MM.1S (cell line): ENCODE measurements around the gene LIFR.
A peak's percentile ranks its signal among the peaks of the same experiment; 100 is the strongest.

Experiments used
- DNase-seq: peaks from one replicate; pipeline ENCODE4 v3.0.0-alpha.2; 2015
- H2AFZ ChIP-seq: fragments of 300-600 bp; sonication (generic); 2 replicates; pipeline ENCODE4 v1.6.0; 2016; ENCODE audit warnings: antibody characterized with exemption, low read length
- H3F3A ChIP-seq: fragments of 300-600 bp; sonication (generic); 2 replicates; pipeline ENCODE4 v1.6.1; 2016; ENCODE audit warnings: mild to moderate bottlenecking, antibody characterized with exemption, low read length, moderate library complexity, mixed read lengths; ENCODE audit not compliant: insufficient read depth
- H3K27ac ChIP-seq: fragments of 300-600 bp; sonication (generic); 2 replicates; pipeline ENCODE4 v1.5.1; 2016; ENCODE audit warnings: mild to moderate bottlenecking, low read length
- H3K27me3 ChIP-seq: fragments of 300-600 bp; sonication (generic); replicated peaks from 2 replicates; pipeline ENCODE4 v1.6.0; 2016; ENCODE audit warnings: low read length; ENCODE audit not compliant: insufficient read depth
- H3K36me3 ChIP-seq: fragments of 300-600 bp; sonication (generic); replicated peaks from 2 replicates; pipeline ENCODE4 v1.6.1; 2016; ENCODE audit warnings: mild to moderate bottlenecking, low read length, mixed read lengths; ENCODE audit not compliant: insufficient read depth
- H3K4me1 ChIP-seq: fragments of 300-600 bp; sonication (generic); 2 replicates; pipeline ENCODE4 v1.6.1; 2016; ENCODE audit warnings: low read length, mixed read lengths
- H3K4me2 ChIP-seq: fragments of 300-600 bp; sonication (generic); 2 replicates; pipeline ENCODE4 v1.6.0; 2016; ENCODE audit warnings: low read depth, low read length
- H3K4me3 ChIP-seq: fragments of 300-600 bp; sonication (generic); 2 replicates; pipeline ENCODE4 v1.5.1; 2016; ENCODE audit warnings: low read length, mixed read lengths
- H3K79me2 ChIP-seq: fragments of 300-600 bp; sonication (generic); 2 replicates; pipeline ENCODE4 v1.6.1; 2016; ENCODE audit warnings: mixed run types, low read length, mixed read lengths
- H3K9ac ChIP-seq: fragments of 300-600 bp; sonication (generic); 2 replicates; pipeline ENCODE4 v1.6.1; 2016; ENCODE audit warnings: low read length, mixed read lengths
- H3K9me2 ChIP-seq: fragments of 300-600 bp; sonication (generic); replicated peaks from 2 replicates; pipeline ENCODE4 v1.6.1; 2016; ENCODE audit warnings: mild to moderate bottlenecking, low read length, mixed read lengths; ENCODE audit not compliant: insufficient read depth
- H3K9me3 ChIP-seq: fragments of 300-600 bp; sonication (generic); replicated peaks from 2 replicates; pipeline ENCODE4 v1.6.1; 2016; ENCODE audit warnings: mild to moderate bottlenecking, low read length, mixed read lengths; ENCODE audit not compliant: insufficient read depth
- H4K20me1 ChIP-seq: fragments of 300-600 bp; sonication (generic); 2 replicates; pipeline ENCODE4 v1.6.1; 2016; ENCODE audit warnings: mild to moderate bottlenecking, low read length, moderate library complexity, mixed read lengths; ENCODE audit not compliant: insufficient read depth
- EZH2 ChIP-seq: fragments of 300-600 bp; sonication (generic); optimal IDR thresholded peaks from 2 replicates; pipeline ENCODE3; 2017; ENCODE audit warnings: low read depth, mild to moderate bottlenecking, antibody characterized with exemption, low read length, mixed read lengths
- EZH2phosphoT487 ChIP-seq: fragments of 300-600 bp; sonication (generic); IDR thresholded peaks from 2 replicates; pipeline ENCODE4 v1.6.1; 2018; ENCODE audit warnings: antibody characterized with exemption, low read length
- TF ChIP-seq, protein P1 (sequence below): fragments of 300-600 bp; sonication (generic); IDR thresholded peaks from 2 replicates; pipeline ENCODE4 v1.5.1; 2016; ENCODE audit warnings: antibody characterized with exemption, low read length, mixed read lengths

The LIFR gene

DNA sequence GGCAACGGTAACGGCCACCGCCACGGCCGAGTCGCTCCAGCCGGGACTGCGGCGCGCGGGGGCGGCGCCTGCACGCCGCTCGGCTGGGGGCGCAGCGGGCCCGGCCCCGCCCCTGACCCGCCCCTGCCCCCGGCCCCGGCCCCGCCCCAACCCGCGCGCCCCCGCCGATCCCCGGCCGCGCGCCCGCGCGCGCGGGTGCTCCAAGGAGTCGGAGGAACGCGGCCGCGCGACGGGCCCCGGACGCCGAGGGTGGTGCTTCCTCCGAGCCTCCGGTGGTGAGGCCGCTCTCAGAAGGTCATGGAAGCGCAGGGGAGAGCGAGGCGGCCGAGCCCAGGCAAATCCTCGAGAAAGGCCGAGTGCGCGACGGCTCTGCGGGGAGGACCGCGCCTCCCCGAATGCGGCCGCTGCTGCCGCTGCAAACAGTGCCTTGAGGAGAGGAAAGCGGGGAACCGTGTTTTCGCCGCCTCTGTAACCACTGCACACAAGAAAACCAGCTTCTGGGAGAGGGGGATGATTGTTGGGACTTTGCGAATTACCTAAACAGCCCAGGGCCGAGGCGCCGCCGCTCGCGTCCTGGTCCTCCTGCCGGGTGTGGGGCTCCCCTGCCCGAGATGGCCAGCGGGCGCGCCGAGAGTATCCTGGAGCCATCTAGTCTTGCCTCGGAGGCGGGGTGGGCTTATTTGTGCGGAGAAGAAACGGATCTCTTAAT is at the start of gene LIFR:
Gene LIFR, minus strand, starts transcription at position 48 of the 709 bp plus-strand sequence. CDS start 25,999 bp downstream, outside the sequence.
- H3K4me1 ChIP-seq, result 0 out of 2 replicates have a peak, but pooled peaks cover 6% of the 10 kb centered on the region
- H4K20me1 ChIP-seq, result no peaks in the 10 kb centered on the region
- H3K27me3 ChIP-seq, result peaks cover 20% of the 10 kb centered on the region
- H3K9me3 ChIP-seq, result no peaks in the 10 kb centered on the region
- H3F3A ChIP-seq, result peaks cover 8% of the 10 kb centered on the region; the same call in 1 of the 2 replicates
- no peaks in the 10 kb centered on the region for H3K36me3 ChIP-seq
- H3K4me3 ChIP-seq, result peak within 1 kb of the TSS; percentile 86
- H3K27ac ChIP-seq, result peak within 1 kb of the TSS; percentile 17; the same call in 1 of the 2 replicates
- peak within 1 kb of the TSS; percentile 91 for H3K4me2 ChIP-seq
- TF ChIP-seq, protein P1, sequence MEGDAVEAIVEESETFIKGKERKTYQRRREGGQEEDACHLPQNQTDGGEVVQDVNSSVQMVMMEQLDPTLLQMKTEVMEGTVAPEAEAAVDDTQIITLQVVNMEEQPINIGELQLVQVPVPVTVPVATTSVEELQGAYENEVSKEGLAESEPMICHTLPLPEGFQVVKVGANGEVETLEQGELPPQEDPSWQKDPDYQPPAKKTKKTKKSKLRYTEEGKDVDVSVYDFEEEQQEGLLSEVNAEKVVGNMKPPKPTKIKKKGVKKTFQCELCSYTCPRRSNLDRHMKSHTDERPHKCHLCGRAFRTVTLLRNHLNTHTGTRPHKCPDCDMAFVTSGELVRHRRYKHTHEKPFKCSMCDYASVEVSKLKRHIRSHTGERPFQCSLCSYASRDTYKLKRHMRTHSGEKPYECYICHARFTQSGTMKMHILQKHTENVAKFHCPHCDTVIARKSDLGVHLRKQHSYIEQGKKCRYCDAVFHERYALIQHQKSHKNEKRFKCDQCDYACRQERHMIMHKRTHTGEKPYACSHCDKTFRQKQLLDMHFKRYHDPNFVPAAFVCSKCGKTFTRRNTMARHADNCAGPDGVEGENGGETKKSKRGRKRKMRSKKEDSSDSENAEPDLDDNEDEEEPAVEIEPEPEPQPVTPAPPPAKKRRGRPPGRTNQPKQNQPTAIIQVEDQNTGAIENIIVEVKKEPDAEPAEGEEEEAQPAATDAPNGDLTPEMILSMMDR, result no peak
- TF ChIP-seq EZH2phosphoT487 (no peak), EZH2 (no peak)
- H3K9me2 ChIP-seq, result no peaks in the 10 kb centered on the region
- no peaks in the 10 kb centered on the region for H3K79me2 ChIP-seq
- peak within 1 kb of the TSS; percentile 61 for H3K9ac ChIP-seq
- H2AFZ ChIP-seq, result peak within 1 kb of the TSS; percentile 88
- DNase-seq, result peak; percentile 82

DNA sequence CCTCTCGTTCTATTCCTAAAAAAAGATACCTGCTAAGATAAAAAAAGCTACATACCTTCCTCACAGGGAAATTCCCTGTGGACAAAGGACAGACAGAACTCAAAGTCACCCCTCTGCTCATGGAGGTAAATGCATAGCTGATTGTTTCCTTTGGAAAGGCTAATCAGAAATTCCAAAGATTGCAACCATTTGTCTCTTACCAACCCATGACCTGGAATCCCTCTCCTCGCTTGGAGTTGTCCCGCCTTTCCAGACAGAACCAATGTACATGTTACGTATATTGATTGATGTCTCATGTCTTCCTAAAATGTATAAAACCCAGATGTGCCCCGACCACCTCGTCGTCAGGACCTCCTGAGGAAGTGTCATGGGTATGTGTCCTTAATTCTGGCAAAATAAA is 49.2 kb upstream of the LIFR start:
- H3K9ac ChIP-seq, result no peak overlapping the region
- no peak overlapping the region for H3K4me3 ChIP-seq
- no peaks in the 10 kb centered on the region for H3K27me3 ChIP-seq
- no peaks in the 10 kb centered on the region for H3K9me3 ChIP-seq
- TF ChIP-seq EZH2phosphoT487, result no peak
- TF ChIP-seq, protein P1, result no peak
- no peak for TF ChIP-seq EZH2
- H3K4me2 ChIP-seq, result no peak overlapping the region
- H2AFZ ChIP-seq, result no peak overlapping the region
- DNase-seq, result no peak
- no peaks in the 10 kb centered on the region for H3F3A ChIP-seq
- H3K27ac ChIP-seq, result no peak overlapping the region
- H3K36me3 ChIP-seq, result no peaks in the 10 kb centered on the region
- no peaks in the 10 kb centered on the region for H3K79me2 ChIP-seq
- no peaks in the 10 kb centered on the region for H3K4me1 ChIP-seq
- H4K20me1 ChIP-seq, result no peaks in the 10 kb centered on the region
- no peaks in the 10 kb centered on the region for H3K9me2 ChIP-seq

- H3K9ac ChIP-seq, result no peak overlapping the region
- no peak overlapping the region for H3K4me2 ChIP-seq
- H2AFZ ChIP-seq, result no peak overlapping the region
- H4K20me1 ChIP-seq, result no peaks in the 10 kb centered on the region
- no peaks in the 10 kb centered on the region for H3K9me2 ChIP-seq
- H3K4me3 ChIP-seq, result no peak overlapping the region
- H3K79me2 ChIP-seq, result no peaks in the 10 kb centered on the region
- no peaks in the 10 kb centered on the region for H3K9me3 ChIP-seq
- H3K4me1 ChIP-seq, result no peaks in the 10 kb centered on the region
- TF ChIP-seq EZH2 (no peak), EZH2phosphoT487 (no peak)
- TF ChIP-seq, protein P1, result no peak
- H3K36me3 ChIP-seq, result no peaks in the 10 kb centered on the region
- H3F3A ChIP-seq, result no peaks in the 10 kb centered on the region
- no peaks in the 10 kb centered on the region for H3K27me3 ChIP-seq
- no peak for DNase-seq
- no peak overlapping the region for H3K27ac ChIP-seq
Observed at GRCh38 chr5:38603691-38604090, 47.2 kb upstream of the LIFR start.
